Gastrocnemius medialis (tissue), 4 donors: ENCODE data around the gene EN1. TPM values are rescaled to one million over a fixed set of nuclear protein-coding genes. Genes with fewer than 3 reads are reported as not detected.

Experiments used
- ATAC-seq, 2 donors: fragments of 150-250 bp; one replicate each; pipeline ENCODE4 v1.9.1; 2016
- DNase-seq, 2 donors: peaks; one replicate each; pipeline ENCODE4 v3.0.0-alpha.2; 2019
- H3K27ac ChIP-seq, 4 donors: fragments of 200-600 bp; sonication (generic); 1 replicate in 1 of 4; 2 replicates in 3 of 4; pipeline ENCODE4 v1.5.1; 2016 to 2018; ENCODE audit warnings: mild to moderate bottlenecking in 2 of 4, moderate library complexity in 1 of 4
- H3K27me3 ChIP-seq, 3 donors: fragments of 200-600 bp; sonication (generic) in 2 of 3; 1 replicate in 1 of 3; 2 replicates in 2 of 3; pipeline versions ENCODE4 v1.5.1 to v1.6.0; 2016 to 2019; ENCODE audit warnings: mild to moderate bottlenecking in 1 of 3, moderate library complexity in 1 of 3
- H3K36me3 ChIP-seq, 2 donors: fragments of 200-600 bp; sonication (generic) in 1 of 2; one replicate each; pipeline ENCODE4 v1.5.1; 2017 to 2018
- H3K4me1 ChIP-seq, 2 donors: fragments of 200-600 bp; sonication (generic) in 1 of 2; one replicate each; pipeline ENCODE4 v1.5.1; 2016 to 2017; ENCODE audit warnings: mild to moderate bottlenecking in 2 of 2
- H3K4me3 ChIP-seq, 4 donors: fragments of 200-600 bp; sonication (generic) in 3 of 4; 1 replicate in 1 of 4; 2 replicates in 3 of 4; pipeline ENCODE4 v1.5.1; 2016 to 2019; ENCODE audit warnings: mild to moderate bottlenecking in 2 of 4
- H3K9me3 ChIP-seq, 3 donors: fragments of 200-600 bp; sonication (generic) in 2 of 3; 1 replicate in 1 of 3; 2 replicates in 2 of 3; pipeline ENCODE4 v1.5.1; 2016 to 2019
- CTCF ChIP-seq, 5 experiments: fragments of 450-650 bp in 3 of 5; fragments of 200-600 bp in 2 of 5; sonication (generic) in 2 of 5; IDR thresholded peaks in 4 of 5; conservative IDR thresholded peaks in 1 of 5; 1 replicate in 4 of 5; 2 replicates in 1 of 5; pipeline ENCODE4 v1.5.1; 2016 to 2019; ENCODE audit warnings: antibody characterized with exemption in 5 of 5, mild to moderate bottlenecking in 3 of 5, moderate library complexity in 3 of 5
- POLR2A ChIP-seq, 2 donors: fragments of 450-650 bp; IDR thresholded peaks; one replicate each; pipeline ENCODE4 v1.6.1; 2017; ENCODE audit warnings: antibody characterized with exemption in 2 of 2, mild to moderate bottlenecking in 2 of 2, moderate library complexity in 2 of 2
- in situ Hi-C, 4 donors: fragments of 200-750 bp; cut with MboI; loops; one replicate each; pipeline versions ENCODE4 v1.15.0 to v1.8.0; 2017; ENCODE audit warnings: low sequenced_read_pairs in 4 of 4
- intact Hi-C: fragments of 100-400 bp; cut with DNase I; formaldehyde crosslinking; loops from one replicate; pipeline ENCODE4 v1.15.1; 2023; ENCODE audit warnings: low total_unique reads
- total RNA-seq, 4 donors: library from RNA; depleted of rRNA; stranded (reverse); fragments of >200 nt; gene quantifications; one replicate each; pipeline versions ENCODE4 v1.1.0 to v1.2.3, GENCODE V29; 2016

The EN1 gene
- total RNA-seq, 4 donors from 2014 or later: 3.9 to 11.0 (median 6.7) TPM

- no peaks in the 10 kb centered on the region for H3K9me3 ChIP-seq
- TF ChIP-seq POLR2A (IDR thresholded peaks at IDR 0.05) (no peak), CTCF (IDR thresholded peaks at IDR 0.05 in 4 of 5, conservative IDR thresholded peaks at IDR 0.05 in 1 of 5) (no peak)
- DNase-seq (peak in 1 of 2 donors; percentile 64), ATAC-seq (peak; percentile 19 to 24)
- H3K4me3 ChIP-seq: peak overlapping the region; percentile 56 to 93 (median 80)
- in situ Hi-C loops (loop anchor here in 1 of 4 donors (10.0 kb wide), 1 partner anchor 530 kb away; no protein-coding TSS in a partner anchor), intact Hi-C loops (loop anchor here (5.0 kb wide), 2 partner anchors 398 to 913 kb away; partner anchors contain the start of gene PTPN4)
- H3K27ac ChIP-seq: peak overlapping the region; percentile 92 to 97 (median 96)
- no peaks in the 10 kb centered on the region for H3K36me3 ChIP-seq
- H3K4me1 ChIP-seq: peaks cover 9 to 22% of the 10 kb centered on the region in 2 donors
- H3K27me3 ChIP-seq: no peaks in the 10 kb centered on the region
Observed at GRCh38 chr2:118844261-118845004, 3.0 kb downstream of the EN1 start.

GRCh38 chr2:118843483-118844132 is 3.8 kb downstream of the EN1 start:
- no peak for ATAC-seq
- no peaks in the 10 kb centered on the region for H3K36me3 ChIP-seq
- H3K27me3 ChIP-seq: no peaks in the 10 kb centered on the region
- peaks cover 9 to 22% of the 10 kb centered on the region in 2 donors for H3K4me1 ChIP-seq
- H3K4me3 ChIP-seq: peak overlapping the region; percentile 56 to 93 (median 80)
- DNase-seq: no peak
- intact Hi-C loops (loop anchor here (5.0 kb wide), 1 partner anchor 399 kb away; no protein-coding TSS in a partner anchor), in situ Hi-C loops (loop anchor here in 1 of 4 donors (10.0 kb wide), 1 partner anchor 529 kb away; no protein-coding TSS in a partner anchor)
- H3K9me3 ChIP-seq: no peaks in the 10 kb centered on the region
- TF ChIP-seq POLR2A (IDR thresholded peaks at IDR 0.05) (no peak), CTCF (IDR thresholded peaks at IDR 0.05 in 4 of 5, conservative IDR thresholded peaks at IDR 0.05 in 1 of 5) (no peak)
- H3K27ac ChIP-seq: peak overlapping the region; percentile 92 to 97 (median 96)

- peak in 1 of 5 experiments; percentile 15 for TF ChIP-seq CTCF (IDR thresholded peaks at IDR 0.05 in 4 of 5, conservative IDR thresholded peaks at IDR 0.05 in 1 of 5)
- no peak for TF ChIP-seq POLR2A (IDR thresholded peaks at IDR 0.05)
- in situ Hi-C loops (loop anchor here in 1 of 4 donors (10.0 kb wide), 1 partner anchor 528 kb away; no protein-coding TSS in a partner anchor), intact Hi-C loops (loop anchor here (5.0 kb wide), 1 partner anchor 399 kb away; no protein-coding TSS in a partner anchor)
- peak overlapping the region; percentile 92 to 97 (median 96) for H3K27ac ChIP-seq
- H3K9me3 ChIP-seq: no peaks in the 10 kb centered on the region
- H3K36me3 ChIP-seq: no peaks in the 10 kb centered on the region
- no peaks in the 10 kb centered on the region for H3K27me3 ChIP-seq
- peak; percentile 5 to 11 for ATAC-seq
- H3K4me1 ChIP-seq: peaks cover 9 to 22% of the 10 kb centered on the region in 2 donors
- H3K4me3 ChIP-seq: peak overlapping the region; percentile 56 to 93 (median 80)
- no peak for DNase-seq
Observed at GRCh38 chr2:118842661-118843482, 4.6 kb downstream of the EN1 start.

- DNase-seq: no peak
- intact Hi-C loops: loop anchor here (5.0 kb wide), 1 partner anchor 400 kb away; no protein-coding TSS in a partner anchor
- no peak for ATAC-seq
- peaks cover 9 to 22% of the 10 kb centered on the region in 2 donors for H3K4me1 ChIP-seq
- no peak for TF ChIP-seq POLR2A (IDR thresholded peaks at IDR 0.05)
- TF ChIP-seq CTCF (IDR thresholded peaks at IDR 0.05 in 4 of 5, conservative IDR thresholded peaks at IDR 0.05 in 1 of 5): no peak
- in situ Hi-C loops: loop anchor here in 1 of 4 donors (10.0 kb wide), 1 partner anchor 527 kb away; no protein-coding TSS in a partner anchor
- no peaks in the 10 kb centered on the region for H3K9me3 ChIP-seq
- H3K27ac ChIP-seq: peak overlapping the region; percentile 92 to 97 (median 96)
- H3K27me3 ChIP-seq: no peaks in the 10 kb centered on the region
- peak overlapping the region; percentile 56 to 93 (median 80) for H3K4me3 ChIP-seq
- H3K36me3 ChIP-seq: no peaks in the 10 kb centered on the region
Observed at GRCh38 chr2:118841828-118842461, 5.5 kb downstream of the EN1 start.
